PC-3 (cell line): ENCODE measurements around the gene OR2A2. TPM values are rescaled to one million over a fixed set of nuclear protein-coding genes. Genes with fewer than 3 reads are reported as not detected.

Experiments
- ATAC-seq: fragments of 200-7000 bp; cut with Tn5 transposase; 2 replicates; pipeline ENCODE4 v1.9.1; 2020; ENCODE audit warnings: mild to moderate bottlenecking, moderate library complexity
- BruUV-seq: library from RNA; stranded (reverse); fragments of 400-500 nt; replicated peaks from 2 replicates; lab custom pipeline; 2021; lab: Mats Ljungman, UMichigan
- CTCF ChIA-PET: fragments of 300-600 bp; sonication (Branson Sonifier 250); formaldehyde crosslinking; loops from one replicate; lab custom pipeline; 2022; ENCODE audit warnings: antibody characterized with exemption; lab: Charles Lee
- POLR2A ChIA-PET: fragments of 300-600 bp; sonication (Branson Sonifier 250); formaldehyde crosslinking; loops from one replicate; lab custom pipeline; 2022; ENCODE audit warnings: antibody characterized with exemption; ENCODE audit not compliant: unreplicated experiment; lab: Charles Lee
- DNase-seq: peaks from one replicate; pipeline ENCODE4 v3.0.0-alpha.2; 2015
- H2AFZ ChIP-seq: fragments of 300-600 bp; sonication (generic); 2 replicates; pipeline ENCODE4 v1.6.0; 2016; ENCODE audit warnings: antibody characterized with exemption, low read length
- H3F3A ChIP-seq: fragments of 300-600 bp; sonication (generic); one replicate; pipeline ENCODE4 v1.6.0; 2017; ENCODE audit warnings: antibody characterized with exemption, low read length, control low read depth, mild to moderate bottlenecking; ENCODE audit not compliant: unreplicated experiment
- H3K27ac ChIP-seq: fragments of 300-600 bp; sonication (generic); 2 replicates; pipeline ENCODE4 v1.5.1; 2016; ENCODE audit warnings: mild to moderate bottlenecking, low read length
- H3K27me3 ChIP-seq: fragments of 300-600 bp; sonication (generic); 2 replicates; pipeline ENCODE4 v1.6.1; 2016; ENCODE audit warnings: low read length, mixed read lengths
- H3K36me3 ChIP-seq: fragments of 300-600 bp; sonication (generic); 2 replicates; pipeline ENCODE4 v1.6.1; 2016; ENCODE audit warnings: low read depth, mixed run types, low read length, mixed read lengths
- H3K4me1 ChIP-seq: fragments of 300-600 bp; sonication (generic); 2 replicates; pipeline ENCODE4 v1.5.1; 2016; ENCODE audit warnings: low read length; ENCODE audit not compliant: insufficient read depth
- H3K4me2 ChIP-seq: fragments of 300-600 bp; sonication (generic); 2 replicates; pipeline ENCODE4 v1.6.0; 2016; ENCODE audit warnings: low read length
- H3K4me3 ChIP-seq: fragments of 300-600 bp; sonication (generic); 2 replicates; pipeline ENCODE4 v1.5.1; 2016; ENCODE audit warnings: mild to moderate bottlenecking, low read length, mixed read lengths
- H3K79me2 ChIP-seq: fragments of 300-600 bp; sonication (generic); 2 replicates; pipeline ENCODE4 v1.6.1; 2017; ENCODE audit warnings: low read length, mixed read lengths
- H3K9ac ChIP-seq: fragments of 300-600 bp; sonication (generic); 2 replicates; pipeline ENCODE4 v1.6.0; 2016; ENCODE audit warnings: mild to moderate bottlenecking, low read length
- H3K9me2 ChIP-seq: fragments of 300-600 bp; sonication (generic); replicated peaks from 2 replicates; pipeline ENCODE4 v1.6.1; 2016; ENCODE audit warnings: mixed run types, low read length, mixed read lengths
- H3K9me3 ChIP-seq: fragments of 300-600 bp; sonication (generic); 2 replicates; pipeline ENCODE4 v1.6.1; 2016; ENCODE audit warnings: low read length, mixed read lengths
- H4K20me1 ChIP-seq: fragments of 300-600 bp; sonication (generic); 2 replicates; pipeline ENCODE4 v1.6.1; 2016; ENCODE audit warnings: low read length, mixed read lengths
- CTCF ChIP-seq: fragments of 300-600 bp; sonication (generic); conservative IDR thresholded peaks from 2 replicates; pipeline ENCODE4 v1.5.1; 2017; ENCODE audit warnings: antibody characterized with exemption, low read depth, mild to moderate bottlenecking, low read length
- EZH2 ChIP-seq: fragments of 300-600 bp; sonication (generic); IDR thresholded peaks from one replicate; pipeline ENCODE4 v1.6.1; 2017; ENCODE audit warnings: antibody characterized with exemption, mild to moderate bottlenecking, low read length; ENCODE audit not compliant: unreplicated experiment
- EZH2phosphoT487 ChIP-seq: fragments of 300-600 bp; sonication (generic); IDR thresholded peaks from 2 replicates; pipeline ENCODE4 v1.6.1; 2018; ENCODE audit warnings: mild to moderate bottlenecking, antibody characterized with exemption, low read length, borderline replicate concordance
- intact Hi-C: fragments of 100-400 bp; cut with micrococcal nuclease; formaldehyde crosslinking; loops from 2 replicates; pipeline ENCODE4 v1.9.0; 2023
- total RNA-seq: library from RNA; depleted of rRNA; stranded (reverse); fragments of >200 nt; gene quantifications from 2 replicates; pipeline ENCODE4 v1.2.3, GENCODE V29; 2014

OR2A2 gene
- total RNA-seq, 1 experiment from 2014 or later: not detected

- intact Hi-C loops: no loop called here
- Histone ChIP-seq H3K79me2 (no peaks in the 10 kb centered on the region), H4K20me1 (no peaks in the 10 kb centered on the region), H3K36me3 (no peaks in the 10 kb centered on the region), H3K27me3 (peaks cover 2% of the 10 kb centered on the region; the same call in 1 of the 2 replicates), H3F3A (no peaks in the 10 kb centered on the region), H3K4me3 (no peak overlapping the region), H3K4me2 (no peak overlapping the region), H2AFZ (no peak overlapping the region), H3K9ac (no peak overlapping the region), H3K9me2 (no peaks in the 10 kb centered on the region), H3K27ac (no peak overlapping the region), H3K9me3 (no peaks in the 10 kb centered on the region), H3K4me1 (no peaks in the 10 kb centered on the region)
- no TSS peak for BruUV-seq
- POLR2A ChIA-PET: no interaction called here
- TF ChIP-seq CTCF: no peak
- no peak for TF ChIP-seq EZH2phosphoT487
- TF ChIP-seq EZH2: no peak
- CTCF ChIA-PET: no interaction called here
- no peak for DNase-seq
- no peak for ATAC-seq
Measured at GRCh38 chr7:144130730-144131129, 21.3 kb downstream of the OR2A2 start.

DNA sequence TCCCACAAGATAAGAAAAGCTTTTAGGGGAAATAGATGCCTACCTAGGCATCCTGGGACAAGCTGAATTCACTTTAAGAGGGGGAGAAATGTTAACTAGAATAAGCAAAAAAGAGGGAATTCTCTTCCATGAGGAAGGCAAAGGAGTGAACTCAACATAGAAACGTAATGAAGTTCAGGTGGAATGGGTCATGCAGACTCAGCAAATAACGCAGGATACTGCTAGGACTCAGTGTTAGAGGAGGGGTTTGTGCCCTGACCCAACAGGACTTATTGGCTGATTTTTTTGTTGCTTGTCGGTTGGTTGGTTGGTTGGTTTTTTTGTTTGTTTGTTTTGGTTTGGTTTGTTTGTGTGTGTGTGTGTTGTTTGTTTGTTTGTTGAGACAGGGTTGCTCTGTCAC lies 22.9 kb downstream of the OR2A2 start:
- intact Hi-C loops: no loop called here
- Histone ChIP-seq H3K9ac (no peak overlapping the region), H3K27me3 (peaks cover 5% of the 10 kb centered on the region; the same call in 1 of the 2 replicates), H3K9me3 (no peaks in the 10 kb centered on the region), H3F3A (no peaks in the 10 kb centered on the region), H4K20me1 (no peaks in the 10 kb centered on the region), H3K27ac (no peak overlapping the region), H3K79me2 (no peaks in the 10 kb centered on the region), H3K9me2 (no peaks in the 10 kb centered on the region), H3K4me3 (no peak overlapping the region), H3K4me1 (no peaks in the 10 kb centered on the region), H3K4me2 (no peak overlapping the region), H2AFZ (no peak overlapping the region), H3K36me3 (no peaks in the 10 kb centered on the region)
- ChIA-PET POLR2A (no interaction called here), CTCF (no interaction called here)
- TF ChIP-seq EZH2: no peak
- TF ChIP-seq CTCF: no peak
- TF ChIP-seq EZH2phosphoT487: no peak
- BruUV-seq: no TSS peak
- no peak for ATAC-seq
- no peak for DNase-seq

GRCh38 chr7:144133307-144133706 lies 23.9 kb downstream of the OR2A2 start:
- BruUV-seq: no TSS peak
- no peak for DNase-seq
- Histone ChIP-seq H3K9ac (no peak overlapping the region), H4K20me1 (no peaks in the 10 kb centered on the region), H3K9me3 (no peaks in the 10 kb centered on the region), H3K36me3 (no peaks in the 10 kb centered on the region), H3K27me3 (peaks cover 5% of the 10 kb centered on the region; the same call in 1 of the 2 replicates), H2AFZ (no peak overlapping the region), H3F3A (no peaks in the 10 kb centered on the region), H3K4me1 (no peaks in the 10 kb centered on the region), H3K9me2 (no peaks in the 10 kb centered on the region), H3K4me3 (no peak overlapping the region), H3K4me2 (no peak overlapping the region), H3K27ac (no peak overlapping the region), H3K79me2 (no peaks in the 10 kb centered on the region)
- intact Hi-C loops: no loop called here
- ChIA-PET CTCF (no interaction called here), POLR2A (no interaction called here)
- TF ChIP-seq EZH2: no peak
- TF ChIP-seq EZH2phosphoT487: no peak
- TF ChIP-seq CTCF: no peak
- ATAC-seq: no peak
